GM12891 (cell line): ENCODE data around the gene KIRREL2.

ENCODE experiments used
- POLR2A ChIP-seq: IDR thresholded peaks from 2 replicates; pipeline ENCODE4 v1.6.1; 2011; ENCODE audit warnings: low read depth, low read length, control low read depth
- POLR2AphosphoS5 ChIP-seq: IDR thresholded peaks from 2 replicates; pipeline ENCODE4 v1.6.1; 2011; ENCODE audit warnings: low read depth, low read length, control low read depth
- SPI1 ChIP-seq: IDR thresholded peaks from 2 replicates; pipeline ENCODE4 v1.6.1; 2011; ENCODE audit warnings: low read depth, low read length, control low read depth
- TAF1 ChIP-seq: IDR thresholded peaks from 2 replicates; pipeline ENCODE4 v1.6.1; 2011; ENCODE audit warnings: low read depth, low read length, control low read depth

- TF ChIP-seq POLR2AphosphoS5 (no peak), POLR2A (no peak), TAF1 (no peak), SPI1 (no peak)
These were observed 2.7 kb downstream of the KIRREL2 start for GRCh38 chr19:35859414-35859813.
